GM18907 (cell line): ENCODE results near the gene LFNG.
A peak's percentile ranks its signal among the peaks of the same experiment; 100 is the strongest.

Experiments
- ATAC-seq: cut with Tn5 transposase; IDR thresholded peaks from one replicate; pipeline ENCODE4 v1.9.1; 2021; ENCODE audit warnings: mild to moderate bottlenecking, moderate library complexity; ENCODE audit not compliant: unreplicated experiment

Gene LFNG

DNA sequence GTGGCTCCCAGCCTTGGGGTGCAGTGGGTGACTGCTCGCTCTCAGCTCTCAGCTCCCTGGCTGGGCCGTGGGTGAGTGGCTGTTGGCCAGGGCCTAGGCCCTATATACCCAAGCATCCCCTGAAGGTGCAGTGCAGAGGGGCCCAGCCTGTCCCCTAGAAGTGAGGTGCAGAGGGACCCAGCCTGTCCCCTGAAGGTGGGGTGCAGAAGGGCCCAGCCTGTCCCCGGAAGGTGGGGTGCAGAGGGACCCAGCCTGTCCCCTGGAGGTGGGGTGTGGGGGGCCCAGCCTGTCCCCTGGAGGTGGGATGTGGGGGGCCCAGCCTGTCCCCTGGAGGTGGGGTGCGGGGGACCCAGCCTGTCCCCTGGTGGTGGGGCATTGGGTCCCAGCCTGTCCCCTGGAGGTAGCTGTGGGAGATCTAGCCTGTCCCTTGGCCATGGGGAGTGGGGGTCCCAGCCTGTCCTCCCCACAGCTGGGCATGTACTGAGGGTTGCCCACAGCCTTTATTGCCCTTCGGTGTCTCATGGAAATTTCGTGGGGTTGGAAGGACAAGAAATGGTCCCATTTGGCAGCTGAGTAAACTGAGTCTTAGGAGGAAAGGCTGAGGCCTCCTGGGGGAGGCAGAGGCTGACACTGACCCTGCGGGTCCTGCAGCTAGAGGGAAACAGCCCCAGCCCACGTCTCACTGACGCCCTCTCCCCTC lies 17.5 kb upstream of the LFNG start:
- ATAC-seq: no peak

DNA sequence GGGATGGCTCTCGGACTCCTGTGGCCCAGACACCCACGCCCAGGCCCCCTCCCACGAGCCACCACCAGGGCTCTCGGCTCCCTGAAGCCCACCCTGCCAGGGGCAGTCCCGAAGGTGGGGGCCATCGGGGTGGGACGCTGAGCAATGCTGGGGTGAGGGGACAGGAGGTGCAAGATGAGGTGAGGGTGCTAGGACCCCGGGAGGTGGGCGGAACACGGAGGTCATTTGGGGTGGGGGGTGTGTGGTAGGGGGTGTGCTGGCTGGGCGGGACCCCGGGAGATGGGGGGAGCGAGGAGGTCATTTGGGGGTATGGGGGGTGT lies 17.0 kb upstream of the LFNG start:
- no peak for ATAC-seq

DNA sequence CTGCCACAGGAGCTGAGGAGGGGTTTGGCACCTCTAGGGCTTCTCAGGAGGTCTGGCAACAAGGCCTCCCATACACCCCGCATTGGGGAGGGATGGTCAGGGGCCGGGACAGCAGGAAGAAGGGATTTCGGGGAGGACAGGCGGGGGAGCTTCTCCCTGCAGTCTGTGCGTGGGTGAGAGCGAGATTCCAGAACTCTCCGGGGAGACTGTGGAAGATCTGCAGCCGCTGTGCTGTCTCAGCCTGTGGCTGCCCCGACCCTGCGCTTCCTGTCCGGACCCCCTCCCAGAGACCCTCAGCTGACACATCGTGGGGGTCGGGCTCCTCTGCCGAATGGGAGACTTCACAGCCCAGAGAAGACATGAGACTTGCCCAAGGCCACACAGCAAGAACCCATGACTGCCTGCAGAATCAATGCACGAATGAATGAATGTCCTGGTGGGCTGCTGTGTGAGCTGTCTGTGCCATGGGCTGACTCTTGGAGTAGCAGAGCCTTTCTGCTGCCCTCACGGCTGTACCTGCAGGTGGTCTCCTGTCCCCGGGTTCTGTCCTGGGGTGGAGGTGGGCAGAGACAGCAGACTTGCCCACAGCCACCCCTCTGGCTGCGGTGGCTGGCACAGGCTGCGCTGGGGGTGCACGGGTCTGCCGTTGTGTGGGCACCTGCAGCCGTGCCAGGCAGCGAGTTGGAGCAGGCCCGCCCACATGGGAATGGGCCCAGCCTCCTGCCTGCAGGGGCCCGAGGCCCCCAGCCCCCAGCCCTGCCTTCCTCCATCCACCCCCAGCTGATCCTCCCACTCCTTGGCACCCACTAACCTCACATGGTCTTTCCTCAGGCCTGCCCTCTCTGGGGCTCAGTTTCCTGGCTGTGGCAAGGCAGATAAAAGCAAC lies 16.3 kb upstream of the LFNG start:
- ATAC-seq: no peak

DNA sequence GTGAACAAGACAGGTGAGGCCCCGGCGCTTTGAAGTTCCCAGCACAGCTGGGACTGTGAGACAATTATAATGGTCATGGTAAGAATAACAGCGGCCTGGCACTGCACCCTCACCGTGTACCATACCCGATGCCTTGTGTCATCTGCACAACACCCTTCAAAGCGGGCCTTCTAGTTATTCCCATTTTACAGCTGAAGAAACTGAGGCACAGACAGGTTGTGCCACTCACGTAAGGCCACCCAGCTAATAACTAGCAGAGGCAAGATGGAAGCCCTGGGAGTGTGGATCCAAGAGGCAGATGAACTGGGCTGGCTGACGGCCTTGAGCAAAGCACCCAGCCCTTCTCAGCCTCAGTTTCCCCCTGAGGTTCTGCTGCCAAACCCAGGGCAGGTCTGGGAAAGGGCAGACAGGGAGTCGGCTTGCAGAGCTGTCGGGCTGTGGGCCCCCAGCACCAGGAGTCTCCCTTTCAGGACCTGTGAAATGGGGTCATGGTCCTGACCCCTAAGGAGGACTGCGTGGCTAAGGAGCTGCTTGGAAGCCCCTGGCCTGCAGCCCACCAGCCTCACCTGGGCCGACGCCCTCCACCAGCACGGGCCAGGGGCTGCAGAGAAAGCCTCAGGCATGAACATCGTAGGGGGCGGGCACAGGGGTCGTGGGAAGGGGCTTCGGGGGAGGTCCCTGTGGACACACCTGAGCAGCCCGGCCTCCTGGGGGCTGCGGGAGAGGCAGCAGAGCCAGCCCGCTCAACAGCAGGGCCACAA lies 15.3 kb upstream of the LFNG start:
- ATAC-seq: no peak

DNA sequence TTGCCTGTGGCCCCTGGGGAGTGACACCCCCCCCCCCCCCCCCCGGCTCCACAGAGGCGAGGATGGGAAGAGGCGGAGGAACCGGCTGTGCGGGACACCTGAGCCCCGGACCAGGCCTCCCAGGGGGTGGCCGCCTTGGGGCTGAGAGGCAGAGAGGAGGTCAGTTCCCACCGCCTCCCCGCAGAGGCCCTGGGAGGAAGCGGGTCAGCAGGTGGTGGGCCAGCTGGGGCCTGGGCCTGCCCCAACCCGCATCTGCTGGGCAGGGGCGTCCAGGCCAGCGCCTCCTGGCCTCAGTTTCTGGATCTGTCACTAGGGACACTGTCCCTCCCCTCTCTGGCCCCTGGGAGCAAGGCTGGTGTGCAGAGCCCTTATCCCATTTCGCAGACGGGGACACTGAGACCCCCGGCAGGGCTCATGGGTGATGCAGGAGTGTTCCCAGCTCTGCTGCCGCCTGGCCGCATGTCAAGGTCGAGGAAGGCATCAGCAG lies 14.6 kb upstream of the LFNG start:
- no peak for ATAC-seq

DNA sequence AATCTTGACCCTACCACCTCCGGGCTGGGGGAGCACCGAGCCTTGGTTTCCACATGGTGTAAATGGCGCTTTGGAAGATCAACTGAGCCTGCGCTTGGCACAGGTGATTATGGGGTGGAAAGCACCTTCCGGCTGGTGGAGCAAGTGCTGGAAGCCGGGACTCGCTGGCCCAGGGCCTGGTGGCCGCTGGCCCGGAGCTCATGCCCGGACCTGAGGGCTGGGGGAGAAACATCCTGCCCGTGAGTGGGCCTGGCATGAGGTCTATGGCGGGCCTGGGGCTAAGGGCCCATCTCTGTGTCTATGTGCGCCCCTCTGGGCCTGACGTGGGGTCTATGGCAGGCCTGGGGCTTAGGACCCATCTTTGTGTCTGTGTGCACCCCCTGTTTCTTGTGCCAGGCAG lies 14.2 kb upstream of the LFNG start:
- no peak for ATAC-seq

DNA sequence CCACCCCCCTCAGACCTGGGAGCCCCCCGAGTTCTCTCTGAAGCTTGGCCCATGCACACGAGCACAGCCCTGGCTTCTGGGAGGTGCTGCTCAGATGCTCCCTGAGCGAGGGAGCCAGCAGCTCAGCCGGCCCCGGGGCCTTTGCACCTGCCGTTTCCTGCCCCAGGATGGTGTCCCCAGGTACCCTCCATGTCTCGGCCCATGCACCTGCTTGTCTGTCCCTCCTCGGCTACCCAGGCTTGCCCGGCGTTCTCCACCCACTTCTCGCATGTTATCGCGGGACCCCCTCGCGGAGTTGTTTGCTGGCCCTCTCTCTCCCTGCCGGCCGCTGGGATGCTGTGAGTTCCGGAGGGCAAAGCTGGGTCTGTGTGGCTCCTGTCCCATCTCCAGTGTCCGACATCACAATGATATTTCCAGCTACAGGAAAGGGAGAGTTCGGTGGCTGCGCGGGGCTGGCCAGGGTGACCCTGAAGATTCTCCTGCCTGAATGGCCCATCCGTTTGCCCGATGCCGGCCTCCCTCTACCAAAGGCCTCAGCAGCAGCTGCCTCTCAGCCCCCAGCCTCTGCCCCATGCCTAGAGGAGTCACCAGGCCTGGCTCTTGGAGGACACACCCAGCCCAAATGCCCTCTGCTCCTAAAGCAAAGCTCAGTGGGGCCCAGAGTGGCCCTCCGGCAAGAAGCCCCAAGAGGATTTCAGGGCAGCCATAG lies 12.2 kb upstream of the LFNG start:
- no peak for ATAC-seq

DNA sequence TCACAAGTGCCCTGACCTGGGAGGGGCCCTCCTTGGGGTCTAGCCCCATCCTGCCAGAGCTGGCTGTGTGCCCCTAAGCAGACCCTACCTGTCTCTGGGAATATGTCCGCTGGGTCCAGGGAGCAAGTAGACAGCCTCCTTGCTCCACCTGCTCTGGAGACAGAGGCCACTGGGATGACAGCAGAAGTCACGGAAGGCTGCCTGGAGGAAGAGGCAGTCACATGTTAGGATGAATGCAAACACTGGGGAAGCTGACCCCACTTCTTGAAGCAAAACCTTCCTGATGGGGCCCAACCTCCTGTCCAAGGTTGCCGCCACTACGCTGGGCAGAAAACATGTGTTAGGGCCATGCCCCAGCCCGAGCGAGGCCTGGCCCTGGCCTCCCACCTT lies 11.7 kb upstream of the LFNG start:
- no peak for ATAC-seq

DNA sequence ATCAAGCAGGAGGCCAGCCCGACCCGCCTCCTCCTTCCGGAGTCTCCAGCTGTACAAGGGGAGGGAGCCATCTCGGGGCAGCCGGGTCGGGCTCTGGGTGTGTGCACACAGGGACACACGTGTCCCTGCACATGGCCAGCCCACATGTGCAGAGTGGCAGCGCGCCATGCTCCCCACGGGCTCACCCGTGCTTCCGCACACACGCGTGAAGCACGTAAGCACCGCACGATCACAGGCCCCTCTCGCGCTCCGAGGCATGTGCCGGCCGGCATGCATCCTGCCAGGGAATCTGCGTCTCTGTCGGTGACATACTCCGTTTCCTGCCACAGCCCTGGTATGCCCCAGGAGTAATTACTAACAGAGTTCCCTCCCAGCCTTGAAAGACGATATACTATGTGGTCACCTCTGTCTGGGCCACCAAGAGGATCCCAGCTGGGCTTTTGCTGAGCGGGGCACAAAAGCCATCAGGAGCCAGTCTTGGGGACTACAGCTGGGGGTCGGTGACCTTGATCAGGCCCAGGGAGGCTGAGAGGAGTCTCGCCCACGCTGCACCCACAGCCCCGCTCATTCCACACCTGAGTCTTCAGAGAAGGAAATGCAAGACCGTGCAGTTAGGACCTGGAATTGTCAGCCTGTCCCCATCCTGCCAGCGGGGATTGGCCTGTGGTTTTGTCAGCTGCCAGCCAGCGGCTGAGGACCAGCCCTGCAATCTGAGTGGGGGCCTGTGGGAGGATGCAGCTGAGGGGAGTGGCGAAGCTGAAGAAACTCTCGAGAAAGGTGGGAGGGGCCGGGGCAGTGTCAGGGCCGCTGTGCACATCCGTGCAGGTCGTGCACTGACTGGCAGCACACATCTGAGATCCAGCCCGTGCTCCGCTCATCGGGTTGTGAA lies 11.0 kb upstream of the LFNG start:
- ATAC-seq: peak; percentile 60

DNA sequence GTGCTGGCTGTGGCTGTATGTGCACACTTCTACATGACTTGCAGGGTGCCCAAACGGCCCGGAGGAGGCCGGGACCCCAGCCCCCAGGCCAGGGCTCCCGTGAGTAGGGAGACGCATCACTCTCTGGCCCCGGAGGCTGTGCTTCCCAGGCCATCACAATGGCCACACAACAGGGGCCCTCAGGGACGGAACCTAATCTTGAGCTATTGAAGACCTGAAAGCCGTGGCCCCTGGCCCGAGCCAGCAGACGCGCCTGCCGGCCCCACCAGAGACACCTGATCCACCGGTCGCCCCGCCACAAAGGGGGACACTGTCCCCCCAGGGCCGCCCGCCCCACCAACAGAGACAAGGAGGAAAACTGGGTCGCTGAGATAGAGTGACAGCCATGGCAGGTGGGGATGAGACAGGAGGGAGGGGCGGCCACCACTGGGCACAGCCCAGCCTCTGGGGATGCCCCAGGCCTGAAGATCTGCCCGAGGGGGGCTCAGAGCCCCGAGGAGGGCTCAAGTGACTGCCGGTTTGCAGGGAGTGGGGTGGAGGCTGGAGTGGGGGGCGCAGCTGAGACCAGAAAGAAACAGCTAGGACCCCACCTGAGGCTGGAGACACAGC lies 10.2 kb upstream of the LFNG start:
- no peak for ATAC-seq

DNA sequence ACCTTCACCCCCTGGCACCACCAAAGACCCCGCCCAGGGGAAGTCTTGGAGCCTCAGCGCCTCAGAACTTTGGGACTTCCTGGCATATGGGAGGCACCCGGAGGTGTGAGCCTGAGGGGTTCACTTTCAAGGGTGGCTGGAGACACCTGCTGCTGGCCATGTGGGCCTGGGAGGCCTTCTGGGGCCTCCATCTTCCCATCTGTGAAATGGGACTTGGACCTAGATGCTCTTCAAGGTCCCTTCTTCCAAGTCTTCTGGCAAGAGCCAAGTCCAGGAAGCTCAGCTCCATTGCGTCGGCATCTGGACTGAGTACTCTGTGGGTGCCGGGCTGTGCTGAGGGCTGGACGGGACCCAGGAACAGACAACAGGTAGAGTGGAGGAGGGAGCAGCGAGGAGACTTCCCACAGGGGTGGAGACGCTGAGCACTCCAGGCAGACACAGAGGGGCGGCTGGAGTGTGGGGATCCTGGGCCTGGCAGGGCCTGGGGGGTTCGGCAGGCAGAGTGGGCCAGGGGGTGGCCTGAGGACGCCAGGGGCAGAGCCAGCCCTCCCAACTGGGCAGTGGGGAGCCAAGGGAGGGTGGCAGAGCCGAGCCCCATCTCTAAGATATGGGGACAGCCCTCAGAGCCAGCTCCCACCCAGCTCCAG lies 9.3 kb upstream of the LFNG start:
- ATAC-seq: no peak

DNA sequence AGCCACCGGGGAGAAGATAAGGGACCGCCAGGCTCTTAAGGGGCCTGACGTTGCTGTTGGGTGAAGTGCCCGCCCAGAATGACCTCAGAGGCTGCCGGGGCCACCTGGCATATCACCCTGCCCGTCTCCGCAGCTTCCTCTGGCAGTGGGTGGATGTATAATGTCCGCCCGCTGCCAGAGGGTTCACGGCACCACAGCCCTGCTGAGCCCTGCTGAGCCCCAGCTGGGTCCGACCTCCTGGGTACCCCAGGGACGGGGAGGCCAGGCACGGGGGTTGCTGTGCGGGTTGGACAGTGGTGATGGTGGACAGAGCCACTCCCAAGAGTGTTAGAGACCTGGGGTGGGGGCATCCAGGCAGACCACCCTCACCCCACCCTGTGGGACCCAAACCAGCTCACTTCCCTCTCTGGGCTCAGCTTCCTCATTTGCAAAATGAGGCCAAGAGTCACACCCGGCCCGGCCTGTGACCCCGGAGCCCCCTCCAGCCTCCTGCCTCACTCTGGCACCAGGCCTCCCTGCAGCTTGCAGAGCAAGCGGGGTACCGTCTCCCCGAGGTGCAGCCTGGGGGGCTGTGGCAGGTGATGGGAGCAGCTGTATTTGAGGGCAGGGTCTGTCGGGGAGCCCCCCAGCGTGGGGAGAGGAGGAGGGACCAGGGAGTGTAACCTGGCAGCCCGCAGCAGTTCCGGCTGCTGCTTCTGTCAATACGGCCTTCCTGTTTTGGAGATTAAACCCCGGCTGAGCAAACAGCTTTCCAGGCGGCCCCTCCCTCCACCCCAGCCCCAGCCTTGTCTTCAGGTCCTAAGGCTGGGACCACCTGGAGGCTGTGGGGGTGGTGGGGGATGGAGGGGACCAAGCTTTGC lies 8.4 kb upstream of the LFNG start:
- no peak for ATAC-seq

DNA sequence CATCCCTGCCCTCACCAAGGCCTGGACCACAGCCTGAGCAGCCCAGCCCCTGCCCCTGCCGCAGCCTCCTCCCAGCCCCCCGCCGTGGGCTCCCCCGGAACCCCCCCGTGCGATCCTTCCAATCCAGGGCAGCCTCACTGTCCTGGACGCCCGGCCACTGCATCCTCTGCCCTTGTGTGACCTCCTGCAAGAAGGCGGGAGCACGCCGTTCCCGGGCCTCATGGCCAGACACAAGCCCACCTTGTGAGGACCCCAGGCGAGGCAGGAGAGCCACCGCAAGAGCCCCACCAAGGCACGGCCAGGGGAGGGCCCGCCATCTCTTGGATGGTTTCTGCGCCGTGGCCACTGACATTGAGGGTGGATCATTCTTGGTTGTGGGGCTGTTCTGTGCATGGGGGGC lies 7.8 kb upstream of the LFNG start:
- ATAC-seq: no peak

DNA sequence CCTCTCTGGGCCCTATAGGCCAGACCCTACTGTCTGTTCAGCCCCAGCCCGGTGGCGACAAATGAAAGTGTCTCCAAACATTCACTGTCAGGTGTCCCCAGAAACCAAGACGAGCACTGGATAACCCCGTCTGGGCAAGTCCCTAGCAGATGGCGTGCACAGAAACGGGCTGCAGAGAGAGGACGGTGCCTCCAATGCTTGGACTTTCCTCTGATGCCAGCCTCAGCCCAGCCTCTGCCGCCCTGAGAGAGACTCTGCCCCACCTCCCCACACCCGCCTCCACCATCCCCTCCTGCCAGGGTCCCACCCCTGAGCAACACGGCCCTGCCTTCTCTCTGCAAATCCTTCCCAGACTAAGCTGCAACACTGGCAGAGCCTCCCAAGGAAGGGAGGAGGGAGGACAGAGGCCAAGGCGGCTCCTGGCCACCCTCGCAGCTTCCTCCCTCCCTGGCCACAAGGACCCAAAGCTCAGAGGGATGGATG lies 7.4 kb upstream of the LFNG start:
- no peak for ATAC-seq

DNA sequence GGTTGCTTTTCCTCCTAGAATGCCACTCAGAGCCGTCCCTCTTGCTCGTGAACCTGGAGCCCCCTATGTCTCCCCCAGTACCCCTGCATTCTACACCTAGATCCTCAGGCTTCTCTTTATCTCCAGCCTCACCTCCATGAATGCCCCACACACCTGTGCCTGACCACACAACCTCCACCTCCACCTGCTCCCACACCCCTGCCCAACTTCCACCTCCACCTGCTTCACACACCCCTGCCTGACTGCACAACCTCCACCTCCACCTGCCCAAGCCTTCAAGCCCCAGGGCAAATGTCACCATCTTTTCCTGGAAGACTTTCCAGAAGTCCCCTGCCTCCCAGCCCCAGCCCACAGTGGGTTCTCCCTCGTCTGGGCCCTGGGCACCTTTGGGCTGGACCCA lies 6.9 kb upstream of the LFNG start:
- ATAC-seq: no peak

DNA sequence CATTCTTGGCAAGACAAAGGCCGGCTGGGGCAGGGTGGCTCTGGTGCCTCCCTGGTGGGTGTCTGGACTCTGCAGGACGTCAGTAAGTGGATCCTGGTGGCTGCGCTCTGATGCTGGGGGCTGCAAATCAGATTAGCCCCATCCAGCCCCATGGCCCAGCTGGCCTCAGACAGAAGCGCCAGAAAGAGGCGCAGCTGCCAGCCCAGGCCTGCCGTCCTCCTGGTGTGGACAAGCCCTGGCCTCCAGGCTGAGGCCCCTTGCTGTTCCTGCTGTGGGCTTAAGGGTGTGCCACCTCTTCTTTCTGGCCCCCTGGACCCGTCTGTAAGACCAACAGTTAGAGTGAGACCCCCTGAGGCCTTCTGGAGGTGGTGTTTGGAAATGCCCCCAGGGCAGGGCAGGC lies 5.9 kb upstream of the LFNG start:
- no peak for ATAC-seq

DNA sequence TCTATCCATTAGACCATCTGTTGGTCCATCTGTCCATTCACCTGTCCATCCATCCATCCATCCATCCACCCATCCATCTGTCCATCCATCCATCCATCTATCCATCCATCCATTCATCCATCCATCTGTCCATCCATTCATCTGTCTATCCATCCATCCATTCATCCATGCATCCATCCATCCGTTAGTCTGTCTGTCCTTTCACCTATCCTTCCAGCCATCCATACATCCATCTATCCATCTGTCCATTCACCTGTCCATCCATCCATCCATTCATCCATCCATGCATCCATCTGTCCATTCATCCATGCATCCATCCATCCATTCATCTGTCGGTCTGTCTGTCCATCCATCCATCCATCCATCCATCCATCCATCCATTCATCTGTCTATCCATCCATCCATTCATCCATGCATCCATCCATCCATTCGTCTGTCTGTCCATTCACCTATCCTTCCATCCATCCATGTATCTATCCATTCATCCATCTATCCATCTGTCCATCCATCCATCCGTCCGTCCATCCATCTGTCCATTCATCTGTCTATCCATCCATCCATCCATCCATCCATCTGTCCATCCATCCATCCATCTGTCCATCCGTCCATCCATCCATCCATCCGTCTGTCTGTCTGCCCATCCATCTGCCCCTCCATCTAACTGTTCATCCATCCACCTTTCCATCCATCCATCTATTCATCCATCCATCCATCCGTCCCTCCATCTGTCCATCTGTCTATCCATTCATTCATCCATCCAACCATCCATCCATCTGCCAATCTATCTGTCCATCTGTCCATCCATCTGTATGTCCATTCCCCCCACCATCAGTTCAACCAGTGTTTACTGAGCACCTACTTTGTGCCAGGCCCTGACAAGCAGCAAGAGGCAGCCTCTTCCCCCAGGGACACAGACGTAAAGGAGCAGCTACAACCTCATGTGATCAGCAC lies 4.8 kb upstream of the LFNG start:
- no peak for ATAC-seq
